Measurements from ENCODE around the gene EGFR.

- TF ChIP-seq CTCF (IDR thresholded peaks at IDR 0.05): no peak
- no peak for TF ChIP-seq POLR2A (IDR thresholded peaks at IDR 0.05)
Observed at GRCh38 chr7:55061726-55062499, 43.1 kb downstream of the EGFR start.
